ENCODE data around the gene LAMC2.

- TF ChIP-seq CTCF (conservative IDR thresholded peaks at IDR 0.05; ENCODE audit: low read length) (no peak), EZH2phosphoT487 (IDR thresholded peaks at IDR 0.05; ENCODE audit: borderline replicate concordance, low read depth, low read length) (no peak)
Measured at GRCh38 chr1:183143576-183144315, 42.3 kb upstream of the LAMC2 start.
